Measurements from ENCODE around the gene ANKRD62.

DNA sequence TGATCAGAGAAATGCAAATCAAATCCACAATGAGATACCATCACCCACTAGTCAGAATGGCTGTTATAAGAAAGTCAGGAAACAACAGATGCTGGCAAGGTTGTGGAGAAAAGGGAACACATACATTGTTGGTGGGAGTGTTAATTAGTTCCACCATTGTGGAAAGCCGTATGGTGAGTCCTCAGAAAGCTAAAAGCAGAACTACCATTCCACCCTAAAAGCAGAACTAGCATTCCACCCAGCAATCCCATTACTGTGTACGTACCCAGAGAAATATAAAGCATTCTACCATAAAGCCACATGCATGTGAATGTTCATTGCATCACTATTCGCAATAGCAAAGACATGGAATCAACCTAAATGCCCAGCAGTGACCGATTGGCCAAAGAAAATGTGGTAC, 60.7 kb downstream of the ANKRD62 start:
- TF ChIP-seq, protein P1, sequence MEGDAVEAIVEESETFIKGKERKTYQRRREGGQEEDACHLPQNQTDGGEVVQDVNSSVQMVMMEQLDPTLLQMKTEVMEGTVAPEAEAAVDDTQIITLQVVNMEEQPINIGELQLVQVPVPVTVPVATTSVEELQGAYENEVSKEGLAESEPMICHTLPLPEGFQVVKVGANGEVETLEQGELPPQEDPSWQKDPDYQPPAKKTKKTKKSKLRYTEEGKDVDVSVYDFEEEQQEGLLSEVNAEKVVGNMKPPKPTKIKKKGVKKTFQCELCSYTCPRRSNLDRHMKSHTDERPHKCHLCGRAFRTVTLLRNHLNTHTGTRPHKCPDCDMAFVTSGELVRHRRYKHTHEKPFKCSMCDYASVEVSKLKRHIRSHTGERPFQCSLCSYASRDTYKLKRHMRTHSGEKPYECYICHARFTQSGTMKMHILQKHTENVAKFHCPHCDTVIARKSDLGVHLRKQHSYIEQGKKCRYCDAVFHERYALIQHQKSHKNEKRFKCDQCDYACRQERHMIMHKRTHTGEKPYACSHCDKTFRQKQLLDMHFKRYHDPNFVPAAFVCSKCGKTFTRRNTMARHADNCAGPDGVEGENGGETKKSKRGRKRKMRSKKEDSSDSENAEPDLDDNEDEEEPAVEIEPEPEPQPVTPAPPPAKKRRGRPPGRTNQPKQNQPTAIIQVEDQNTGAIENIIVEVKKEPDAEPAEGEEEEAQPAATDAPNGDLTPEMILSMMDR (IDR thresholded peaks at IDR 0.05), result no peak
- TF ChIP-seq POLR2A (IDR thresholded peaks at IDR 0.05), result no peak

All from esophagus squamous epithelium (tissue), 4 donors.